ENCODE results near the gene NRAP. TPM values are rescaled to one million over a fixed set of nuclear protein-coding genes. Genes with fewer than 3 reads are reported as not detected.
A peak's percentile ranks its signal among the peaks of the same experiment; 100 is the strongest.

Gene NRAP
- total and polyA plus RNA-seq, 7 experiments from 2014 or later, result not detected

DNA sequence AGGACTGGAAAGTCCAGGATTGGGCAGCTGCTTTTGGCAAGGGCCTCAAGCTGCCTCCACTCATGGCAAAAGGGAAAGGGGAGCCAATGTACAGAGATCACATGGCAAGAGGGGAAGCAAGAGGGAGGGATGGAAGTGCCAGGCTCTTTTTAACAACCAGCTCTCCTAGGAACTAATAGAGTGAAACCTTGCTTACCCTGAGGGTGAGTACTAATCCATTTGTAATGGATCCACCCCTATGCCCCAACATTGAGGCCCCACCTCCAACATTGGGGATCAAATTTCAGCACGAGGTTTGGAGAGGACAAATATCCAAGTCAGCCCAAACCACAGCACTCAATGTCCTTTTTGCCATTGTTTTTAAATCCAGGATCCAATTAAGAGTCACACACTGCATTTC lies 98.5 kb downstream of the NRAP start:
- Histone ChIP-seq H3K27me3 (ENCODE audit: control insufficient read depth in 2 of 2, insufficient read depth in 2 of 2, low read length in 2 of 2) (no peaks in the 10 kb centered on the region), H3K4me1 (ENCODE audit: control insufficient read depth in 2 of 2, insufficient read depth in 2 of 2, low read length in 2 of 2) (peaks cover 0 to 7% of the 10 kb centered on the region in 2 donors), H3K27ac (ENCODE audit: low read depth, low read length) (no peak overlapping the region), H3K36me3 (ENCODE audit: control insufficient read depth in 2 of 3, insufficient read depth in 3 of 3, low read length in 3 of 3) (no peaks in the 10 kb centered on the region), H3K4me3 (ENCODE audit: low read length) (no peak overlapping the region), H3K9me3 (ENCODE audit: control insufficient read depth in 2 of 3, low read length in 3 of 3) (no peaks in the 10 kb centered on the region)
- Mint-ChIP-seq H3K9me3 (peaks cover 0 to 2% (median 0%) of the 10 kb centered on the region in 11 donors), H3K36me3 (no peaks in the 10 kb centered on the region), H3K4me3 (no peak overlapping the region), H3K27ac (no peak overlapping the region), H3K4me1 (peaks cover 0 to 8% (median 5%) of the 10 kb centered on the region in 7 donors), H3K27me3 (peaks cover 0 to 10% (median 0%) of the 10 kb centered on the region in 5 donors)
- ATAC-seq (no peak), DNase-seq (no peak)
- intact Hi-C loops (cut with micrococcal nuclease), result loop anchor here in 1 of 2 donors (10.0 kb wide), 1 partner anchor 1091 kb away; no protein-coding TSS in a partner anchor
- ChIA-PET POLR2A (no interaction called here), CTCF (interaction anchor here (0.6 kb wide), 1 partner anchor 1092 kb away, joined by 4 read pairs; no protein-coding TSS in a partner anchor)

GRCh38 chr10:113563306-113564088 lies 100.3 kb downstream of the NRAP start:
- Mint-ChIP-seq H3K27me3 (peaks cover 2 to 10% (median 5%) of the 10 kb centered on the region in 5 donors), H3K4me3 (peak overlapping the region; percentile 61 to 87 (median 80)), H3K4me1 (peaks cover 0 to 8% (median 5%) of the 10 kb centered on the region in 7 donors), H3K36me3 (no peaks in the 10 kb centered on the region), H3K27ac (peak overlapping the region in 2 of 9 donors; percentile 17 to 21), H3K9me3 (peaks cover 0 to 2% (median 0%) of the 10 kb centered on the region in 11 donors)
- ChIA-PET POLR2A (no interaction called here), CTCF (interaction anchor here (0.7 to 1.6 kb wide), 4 partner anchors 9 to 17 kb away, joined by 3 to 4 read pairs (median 4); partner anchors contain the start of gene HABP2)
- no peaks in the 10 kb centered on the region for H3K9me3 ChIP-seq (ENCODE audit: control insufficient read depth in 2 of 3, low read length in 3 of 3)
- H3K36me3 ChIP-seq (ENCODE audit: control insufficient read depth in 2 of 3, insufficient read depth in 3 of 3, low read length in 3 of 3), result no peaks in the 10 kb centered on the region
- H3K4me3 ChIP-seq (ENCODE audit: low read length), result peak overlapping the region; percentile 59
- H3K27me3 ChIP-seq (ENCODE audit: control insufficient read depth in 2 of 2, insufficient read depth in 2 of 2, low read length in 2 of 2), result no peaks in the 10 kb centered on the region
- H3K4me1 ChIP-seq (ENCODE audit: control insufficient read depth in 2 of 2, insufficient read depth in 2 of 2, low read length in 2 of 2), result peaks cover 0 to 7% of the 10 kb centered on the region in 2 donors
- intact Hi-C loops (cut with micrococcal nuclease), result loop anchor here (1.0 to 10.0 kb wide), 5 partner anchors 42 to 1091 kb away; no protein-coding TSS in a partner anchor
- no peak overlapping the region for H3K27ac ChIP-seq (ENCODE audit: low read depth, low read length)
- DNase-seq (peak; percentile 24 to 69 (median 54)), ATAC-seq (peak; percentile 90)

DNA sequence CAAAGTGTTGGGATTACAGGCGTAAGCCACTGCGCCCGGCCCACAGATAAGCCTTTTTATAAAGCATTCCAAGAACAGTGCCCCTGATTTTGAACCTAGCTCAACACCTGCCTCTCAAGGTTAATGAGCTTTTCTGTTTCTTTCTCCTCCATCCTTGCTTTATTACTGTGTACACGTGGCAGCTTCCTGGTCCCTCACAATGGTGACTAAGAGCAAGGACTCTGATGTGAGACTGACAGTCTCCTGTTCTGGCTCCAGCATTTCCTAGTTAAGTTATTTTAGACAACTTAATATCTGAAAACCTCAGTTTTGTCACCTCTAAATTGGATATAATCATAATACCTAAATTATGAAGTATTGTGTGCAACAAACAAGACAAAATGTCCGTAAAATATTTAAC lies 101.1 kb downstream of the NRAP start:
- POLR2A ChIA-PET, result no interaction called here
- H3K27ac Mint-ChIP-seq, result no peak overlapping the region

GRCh38 chr10:113562069-113562468 lies 101.8 kb downstream of the NRAP start:
- Mint-ChIP-seq H3K27me3 (peaks cover 5 to 13% (median 10%) of the 10 kb centered on the region in 5 donors), H3K27ac (no peak overlapping the region), H3K9me3 (peaks cover 0 to 2% (median 0%) of the 10 kb centered on the region in 11 donors), H3K36me3 (no peaks in the 10 kb centered on the region), H3K4me1 (peaks cover 0 to 10% (median 5%) of the 10 kb centered on the region in 7 donors), H3K4me3 (peak overlapping the region in 1 of 10 donors; percentile 5)
- intact Hi-C loops (cut with micrococcal nuclease), result loop anchor here (5.0 to 10.0 kb wide), 4 partner anchors 840 to 1090 kb away; no protein-coding TSS in a partner anchor
- DNase-seq (no peak), ATAC-seq (no peak)
- Histone ChIP-seq H3K27ac (ENCODE audit: low read depth, low read length) (no peak overlapping the region), H3K9me3 (ENCODE audit: control insufficient read depth in 2 of 3, low read length in 3 of 3) (no peaks in the 10 kb centered on the region), H3K27me3 (ENCODE audit: control insufficient read depth in 2 of 2, insufficient read depth in 2 of 2, low read length in 2 of 2) (no peaks in the 10 kb centered on the region), H3K36me3 (ENCODE audit: control insufficient read depth in 2 of 3, insufficient read depth in 3 of 3, low read length in 3 of 3) (no peaks in the 10 kb centered on the region), H3K4me1 (ENCODE audit: control insufficient read depth in 2 of 2, insufficient read depth in 2 of 2, low read length in 2 of 2) (peaks cover 0 to 7% of the 10 kb centered on the region in 2 donors), H3K4me3 (ENCODE audit: low read length) (no peak overlapping the region)
- ChIA-PET CTCF (interaction anchor here (1.4 kb wide), 1 partner anchor 12 kb away, joined by 4 read pairs; no protein-coding TSS in a partner anchor), POLR2A (no interaction called here)

More for the DNA sequence above, 101.1 kb downstream of the NRAP start:
- H3K4me1 Mint-ChIP-seq, result peaks cover 0 to 9% (median 5%) of the 10 kb centered on the region in 7 donors
- H3K9me3 ChIP-seq (ENCODE audit: control insufficient read depth in 2 of 3, low read length in 3 of 3), result no peaks in the 10 kb centered on the region
- H3K4me3 ChIP-seq (ENCODE audit: low read length), result no peak overlapping the region
- peaks cover 4 to 10% (median 5%) of the 10 kb centered on the region in 5 donors for H3K27me3 Mint-ChIP-seq
- intact Hi-C loops (cut with micrococcal nuclease), result loop anchor here (1.0 to 10.0 kb wide), 5 partner anchors 41 to 1090 kb away; no protein-coding TSS in a partner anchor
- peak overlapping the region in 3 of 10 donors; percentile 79 to 87 (median 83) for H3K4me3 Mint-ChIP-seq
- H3K36me3 ChIP-seq (ENCODE audit: control insufficient read depth in 2 of 3, insufficient read depth in 3 of 3, low read length in 3 of 3), result no peaks in the 10 kb centered on the region
- DNase-seq, result no peak
- no peaks in the 10 kb centered on the region for H3K36me3 Mint-ChIP-seq
- peaks cover 0 to 2% (median 0%) of the 10 kb centered on the region in 11 donors for H3K9me3 Mint-ChIP-seq
- no peak for ATAC-seq
- CTCF ChIA-PET, result interaction anchor here (1.4 to 1.6 kb wide), 2 partner anchors 11 to 16 kb away, joined by 4 read pairs; no protein-coding TSS in a partner anchor
- H3K27ac ChIP-seq (ENCODE audit: low read depth, low read length), result no peak overlapping the region
- peaks cover 0 to 7% of the 10 kb centered on the region in 2 donors for H3K4me1 ChIP-seq (ENCODE audit: control insufficient read depth in 2 of 2, insufficient read depth in 2 of 2, low read length in 2 of 2)
- no peaks in the 10 kb centered on the region for H3K27me3 ChIP-seq (ENCODE audit: control insufficient read depth in 2 of 2, insufficient read depth in 2 of 2, low read length in 2 of 2)

DNA sequence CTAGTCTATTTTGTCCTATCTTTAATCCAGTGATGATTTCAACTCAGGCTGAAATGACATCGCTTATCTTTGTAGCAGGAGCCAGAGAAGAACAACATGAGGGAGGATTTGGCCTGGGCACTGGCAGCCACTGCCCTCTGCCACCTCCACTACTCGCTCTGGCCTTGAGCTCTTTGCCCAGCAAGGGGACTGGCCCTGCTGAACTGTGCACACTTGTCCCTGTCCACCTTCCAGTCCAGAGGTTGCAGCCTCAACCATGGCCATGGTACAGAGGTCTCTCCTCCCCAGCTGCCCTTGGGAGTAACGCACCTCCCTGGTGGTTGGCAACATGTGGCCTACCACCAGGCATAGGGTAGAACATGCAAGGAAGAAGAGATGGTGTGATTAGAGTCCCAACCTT lies 102.6 kb downstream of the NRAP start:
- DNase-seq (no peak), ATAC-seq (no peak)
- H3K27ac ChIP-seq (ENCODE audit: low read depth, low read length), result no peak overlapping the region
- Mint-ChIP-seq H3K36me3 (no peaks in the 10 kb centered on the region), H3K27ac (no peak overlapping the region), H3K4me1 (peaks cover 0 to 10% (median 5%) of the 10 kb centered on the region in 7 donors), H3K27me3 (peaks cover 5 to 16% (median 13%) of the 10 kb centered on the region in 5 donors), H3K4me3 (no peak overlapping the region), H3K9me3 (no peaks in the 10 kb centered on the region)
- H3K4me1 ChIP-seq (ENCODE audit: control insufficient read depth in 2 of 2, insufficient read depth in 2 of 2, low read length in 2 of 2), result peaks cover 0 to 7% of the 10 kb centered on the region in 2 donors
- H3K9me3 ChIP-seq (ENCODE audit: control insufficient read depth in 2 of 3, low read length in 3 of 3), result no peaks in the 10 kb centered on the region
- intact Hi-C loops (cut with micrococcal nuclease), result loop anchor here (5.0 to 10.0 kb wide), 4 partner anchors 839 to 1089 kb away; no protein-coding TSS in a partner anchor
- H3K27me3 ChIP-seq (ENCODE audit: control insufficient read depth in 2 of 2, insufficient read depth in 2 of 2, low read length in 2 of 2), result no peaks in the 10 kb centered on the region
- H3K36me3 ChIP-seq (ENCODE audit: control insufficient read depth in 2 of 3, insufficient read depth in 3 of 3, low read length in 3 of 3), result no peaks in the 10 kb centered on the region
- ChIA-PET POLR2A (no interaction called here), CTCF (no interaction called here)
- no peak overlapping the region for H3K4me3 ChIP-seq (ENCODE audit: low read length)

DNA sequence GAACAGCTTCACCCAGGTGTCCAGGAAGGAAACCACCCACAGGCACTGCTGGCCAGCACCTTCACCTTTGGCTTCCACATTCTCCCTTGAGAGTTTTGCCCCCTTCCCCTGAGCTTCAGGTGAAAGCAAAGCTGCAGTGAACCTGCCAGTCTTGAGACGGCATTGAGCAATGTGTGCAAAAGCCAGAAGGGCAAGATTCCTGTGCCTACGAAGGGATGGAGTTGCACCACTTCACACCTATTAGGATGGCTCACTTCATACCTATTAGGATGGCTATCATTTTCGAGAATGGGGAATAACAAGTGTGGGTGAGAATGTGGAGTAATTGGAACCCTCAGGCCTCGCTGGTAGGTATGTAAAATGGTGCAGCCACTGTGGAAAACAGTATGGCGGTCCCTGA lies 103.8 kb downstream of the NRAP start:
- H3K36me3 Mint-ChIP-seq, result no peaks in the 10 kb centered on the region
- Histone ChIP-seq H3K4me1 (ENCODE audit: control insufficient read depth in 2 of 2, insufficient read depth in 2 of 2, low read length in 2 of 2) (peaks cover 0 to 7% of the 10 kb centered on the region in 2 donors), H3K27me3 (ENCODE audit: control insufficient read depth in 2 of 2, insufficient read depth in 2 of 2, low read length in 2 of 2) (no peaks in the 10 kb centered on the region), H3K9me3 (ENCODE audit: control insufficient read depth in 2 of 3, low read length in 3 of 3) (no peaks in the 10 kb centered on the region), H3K36me3 (ENCODE audit: control insufficient read depth in 2 of 3, insufficient read depth in 3 of 3, low read length in 3 of 3) (no peaks in the 10 kb centered on the region), H3K4me3 (ENCODE audit: low read length) (no peak overlapping the region), H3K27ac (ENCODE audit: low read depth, low read length) (no peak overlapping the region)
- peaks cover 5 to 16% (median 13%) of the 10 kb centered on the region in 5 donors for H3K27me3 Mint-ChIP-seq
- no peak overlapping the region for H3K27ac Mint-ChIP-seq
- ATAC-seq (no peak), DNase-seq (no peak)
- no peaks in the 10 kb centered on the region for H3K9me3 Mint-ChIP-seq
- CTCF ChIA-PET, result no interaction called here
- POLR2A ChIA-PET, result no interaction called here
- peaks cover 0 to 10% (median 5%) of the 10 kb centered on the region in 7 donors for H3K4me1 Mint-ChIP-seq
- no peak overlapping the region for H3K4me3 Mint-ChIP-seq
- intact Hi-C loops (cut with micrococcal nuclease), result loop anchor here (5.0 to 10.0 kb wide), 4 partner anchors 838 to 1088 kb away; no protein-coding TSS in a partner anchor

Data from naive thymus-derived CD4-positive, alpha-beta T cell (primary cell).